Measurements from ENCODE around the gene RNF130.

RNF130 gene

GRCh38 chr5:180056153-180056552, 15.4 kb downstream of the RNF130 start:
- DNase-seq (ENCODE audit: low read depth): no peak

GRCh38 chr5:180054226-180054625, 17.3 kb downstream of the RNF130 start:
- DNase-seq (ENCODE audit: low read depth): no peak

- no peak for DNase-seq (ENCODE audit: low read depth)
Observed at GRCh38 chr5:180053061-180053602, 18.4 kb downstream of the RNF130 start.

- no peak for DNase-seq (ENCODE audit: low read depth)
Observed at GRCh38 chr5:180052211-180052818, 19.2 kb downstream of the RNF130 start.

- no peak for DNase-seq (ENCODE audit: low read depth)
Observed at GRCh38 chr5:180050121-180050940, 21.2 kb downstream of the RNF130 start.

- no peak for DNase-seq (ENCODE audit: low read depth)
Observed at GRCh38 chr5:180049185-180049548, 22.4 kb downstream of the RNF130 start.

GRCh38 chr5:180047667-180048066, 23.9 kb downstream of the RNF130 start:
- no peak for DNase-seq (ENCODE audit: low read depth)

GRCh38 chr5:180046656-180047055, 24.9 kb downstream of the RNF130 start:
- DNase-seq (ENCODE audit: low read depth): no peak

- DNase-seq (ENCODE audit: low read depth): no peak
Observed at GRCh38 chr5:180045889-180046499, 25.6 kb downstream of the RNF130 start.

GRCh38 chr5:180043377-180043776, 28.2 kb downstream of the RNF130 start:
- DNase-seq (ENCODE audit: low read depth): no peak

GRCh38 chr5:180041301-180042274, 30.0 kb downstream of the RNF130 start:
- no peak for DNase-seq (ENCODE audit: low read depth)

GRCh38 chr5:180040287-180041214, 31.0 kb downstream of the RNF130 start:
- no peak for DNase-seq (ENCODE audit: low read depth)

- DNase-seq (ENCODE audit: low read depth): no peak
Observed at GRCh38 chr5:180035206-180035931, 36.2 kb downstream of the RNF130 start.

GRCh38 chr5:180034564-180034963, 37.0 kb downstream of the RNF130 start:
- DNase-seq (ENCODE audit: low read depth): no peak

GRCh38 chr5:180027459-180028089, 44.0 kb downstream of the RNF130 start:
- DNase-seq (ENCODE audit: low read depth): no peak

GRCh38 chr5:180026734-180027458, 44.7 kb downstream of the RNF130 start:
- no peak for DNase-seq (ENCODE audit: low read depth)

GRCh38 chr5:180026320-180026719, 45.2 kb downstream of the RNF130 start:
- DNase-seq (ENCODE audit: low read depth): no peak

GRCh38 chr5:180021900-180022299, 49.7 kb downstream of the RNF130 start:
- DNase-seq (ENCODE audit: low read depth): no peak

- DNase-seq (ENCODE audit: low read depth): no peak
Observed at GRCh38 chr5:180020176-180020575, 51.4 kb downstream of the RNF130 start.

Data from T-helper 22 cell (primary cell).